HEK293 (cell line): ENCODE data around the gene UBAP1L.

Experiments used
- CTCF ChIA-PET: fragments of 350-600 bp; formaldehyde crosslinking; extraction: SDS; loops from one replicate; lab custom pipeline; 2021; ENCODE audit warnings: antibody characterized with exemption; lab: Yijun Ruan, JAX
- POLR2A ChIA-PET: fragments of 300-600 bp; formaldehyde crosslinking; extraction: SDS; loops from one replicate; lab custom pipeline; 2020; ENCODE audit warnings: antibody characterized with exemption, inconsistent platforms; lab: Yijun Ruan, JAX
- H3K27ac ChIP-seq: fragments of 200-500 bp; sonication (Bioruptor generic); 2 replicates; pipeline ENCODE4 v1.5.1; 2014; ENCODE audit warnings: low read depth, low read length, control low read depth, inconsistent platforms; ENCODE audit errors: extremely low read depth
- H3K36me3 ChIP-seq, 2 experiments: fragments of 200-500 bp in 1 of 2; sonication (Bioruptor generic) in 1 of 2; 1 replicate in 1 of 2; 2 replicates in 1 of 2; pipeline ENCODE4 v1.5.1; 2014 to 2017; ENCODE audit warnings: inconsistent platforms in 2 of 2, low read length in 2 of 2; ENCODE audit not compliant: control insufficient read depth in 2 of 2, insufficient read depth in 1 of 2
- H3K4me1 ChIP-seq: fragments of 200-500 bp; sonication (Bioruptor generic); 2 replicates; pipeline ENCODE4 v1.5.1; 2014; ENCODE audit warnings: mild to moderate bottlenecking, low read length, inconsistent platforms; ENCODE audit not compliant: control insufficient read depth, insufficient read depth
- H3K4me3 ChIP-seq: 2 replicates; pipeline ENCODE4 v1.5.1; 2011; ENCODE audit warnings: low read depth, mild to moderate bottlenecking, control low read depth, low read length, moderate library complexity
- H3K9me3 ChIP-seq: fragments of 200-500 bp; sonication (Bioruptor generic); 2 replicates; pipeline ENCODE4 v1.5.1; 2014; ENCODE audit warnings: low read depth, low read length, inconsistent platforms; ENCODE audit not compliant: control insufficient read depth, insufficient read depth
- AEBP2 ChIP-seq: fragments of 450-650 bp; formaldehyde crosslinking; IDR thresholded peaks from 2 replicates; pipeline ENCODE4 v1.5.1; 2016; ENCODE audit warnings: missing biosample characterization, missing genetic modification characterization, borderline replicate concordance
- KLF7 ChIP-seq: fragments of 450-650 bp; formaldehyde crosslinking; IDR thresholded peaks from 2 replicates; pipeline ENCODE4 v1.5.1; 2016; ENCODE audit warnings: missing biosample characterization, missing genetic modification characterization, borderline replicate concordance
- SETDB1 ChIP-seq: IDR thresholded peaks from one replicate; pipeline ENCODE4 v1.6.1; 2017; ENCODE audit warnings: mild to moderate bottlenecking, low read length, moderate library complexity, mixed read lengths; ENCODE audit not compliant: insufficient read length
- TSHZ1 ChIP-seq: fragments of 450-650 bp; formaldehyde crosslinking; IDR thresholded peaks from 2 replicates; pipeline ENCODE4 v1.5.1; 2016; ENCODE audit warnings: missing biosample characterization, missing genetic modification characterization, borderline replicate concordance
- ZNF148 ChIP-seq: fragments of 450-650 bp; formaldehyde crosslinking; IDR thresholded peaks from 2 replicates; pipeline ENCODE4 v1.5.0; 2017; ENCODE audit warnings: missing biosample characterization, missing genetic modification characterization, borderline replicate concordance
- ZNF221 ChIP-seq: fragments of 450-650 bp; formaldehyde crosslinking; IDR thresholded peaks from 2 replicates; pipeline ENCODE4 v1.5.1; 2017; ENCODE audit warnings: missing biosample characterization, missing genetic modification characterization, borderline replicate concordance
- ZNF292 ChIP-seq: fragments of 450-650 bp; formaldehyde crosslinking; IDR thresholded peaks from 2 replicates; pipeline ENCODE4 v1.5.1; 2016; ENCODE audit warnings: low read depth, missing biosample characterization, missing genetic modification characterization, borderline replicate concordance
- ZNF555 ChIP-seq: fragments of 450-650 bp; formaldehyde crosslinking; conservative IDR thresholded peaks from 2 replicates; pipeline ENCODE4 v1.5.1; 2017; ENCODE audit warnings: missing biosample characterization, mild to moderate bottlenecking, missing genetic modification characterization, inconsistent platforms
- ZNF623 ChIP-seq: fragments of 450-650 bp; formaldehyde crosslinking; IDR thresholded peaks from 2 replicates; pipeline ENCODE4 v1.5.1; 2016; ENCODE audit warnings: missing biosample characterization, missing genetic modification characterization
- ZNF624 ChIP-seq: fragments of 450-650 bp; formaldehyde crosslinking; IDR thresholded peaks from 2 replicates; pipeline ENCODE4 v1.5.1; 2017; ENCODE audit warnings: missing biosample characterization, missing genetic modification characterization
- ZNF639 ChIP-seq: fragments of 450-650 bp; formaldehyde crosslinking; IDR thresholded peaks from 2 replicates; pipeline ENCODE4 v1.5.1; 2016; ENCODE audit warnings: missing biosample characterization, missing genetic modification characterization
- ZNF654 ChIP-seq: fragments of 450-650 bp; formaldehyde crosslinking; IDR thresholded peaks from 2 replicates; pipeline ENCODE4 v1.5.1; 2016; ENCODE audit warnings: low read depth, missing biosample characterization, missing genetic modification characterization
- ZNF830 ChIP-seq: fragments of 450-650 bp; IDR thresholded peaks from 2 replicates; pipeline ENCODE4 v1.5.0; 2018; ENCODE audit warnings: missing biosample characterization, missing genetic modification characterization, low read depth, mild to moderate bottlenecking, moderate library complexity

UBAP1L gene

GRCh38 chr15:65101891-65102708, 12.9 kb downstream of the UBAP1L start:
- TF ChIP-seq AEBP2 (tag by site-specific recombination) (no peak), ZNF292 (tag by site-specific recombination) (no peak)
- Histone ChIP-seq H3K4me3 (no peak overlapping the region), H3K36me3 (peaks cover 0 to 52% of the 10 kb centered on the region in 2 experiments; a peak in 2 of 3 replicates), H3K9me3 (no peaks in the 10 kb centered on the region), H3K4me1 (no peaks in the 10 kb centered on the region), H3K27ac (no peak overlapping the region)
- CTCF ChIA-PET, result interaction anchor here (0.7 to 1.8 kb wide), 22 partner anchors 9 to 1147 kb away, joined by 3 to 23 read pairs (median 4); partner anchors contain the start of gene UBAP1L
- POLR2A ChIA-PET, result no interaction called here

GRCh38 chr15:65101411-65101890, 13.5 kb downstream of the UBAP1L start:
- TF ChIP-seq ZNF654 (tag by site-specific recombination) (peak; percentile 33; the same call in 1 of the 2 replicates), ZNF639 (no peak)
- TF ChIP-seq, all 188 proteins: peak for 1
- Histone ChIP-seq H3K4me3 (no peak overlapping the region), H3K4me1 (no peaks in the 10 kb centered on the region), H3K9me3 (no peaks in the 10 kb centered on the region), H3K27ac (no peak overlapping the region), H3K36me3 (peaks cover 0 to 53% of the 10 kb centered on the region in 2 experiments; a peak in 2 of 3 replicates)
- POLR2A ChIA-PET, result no interaction called here
- CTCF ChIA-PET, result interaction anchor here (0.6 to 1.8 kb wide), 30 partner anchors 8 to 1146 kb away, joined by 3 to 23 read pairs (median 4); partner anchors contain the start of gene UBAP1L

GRCh38 chr15:65100442-65100841, 14.6 kb downstream of the UBAP1L start:
- H3K27ac ChIP-seq, result no peak overlapping the region
- H3K4me3 ChIP-seq, result no peak overlapping the region
- ChIA-PET CTCF (interaction anchor here (0.8 to 1.8 kb wide), 7 partner anchors 13 to 61 kb away, joined by 3 to 23 read pairs (median 5); no protein-coding TSS in a partner anchor), POLR2A (no interaction called here)
- no peaks in the 10 kb centered on the region for H3K9me3 ChIP-seq
- no peaks in the 10 kb centered on the region for H3K4me1 ChIP-seq
- H3K36me3 ChIP-seq, result peaks cover 0 to 44% of the 10 kb centered on the region in 2 experiments; a peak in 2 of 3 replicates
- TF ChIP-seq ZNF221 (no peak), ZNF623 (tag by site-specific recombination) (no peak), ZNF830 (tag by site-specific recombination) (no peak), ZNF555 (no peak), KLF7 (no peak), ZNF148 (tag by site-specific recombination) (no peak), TSHZ1 (no peak), ZNF624 (tag by site-specific recombination) (no peak), SETDB1 (no peak)
